HAP-1 (cell line): Measurements from ENCODE around the gene RHPN2.
"Not testable (repeated sequence)": the region's sequence is repeated elsewhere in the genome, so short reads cannot be mapped to it uniquely, and the experiment has no call there.

Source experiments
- DNase-seq, 2 experiments: peaks; one replicate each; pipeline ENCODE4 v3.0.0-alpha.2; 2016 to 2020; ENCODE audit warnings: low spot score in 2 of 2
- H3K27me3 ChIP-seq: fragments of 250-450 bp; sonication (Bioruptor Pico); 2 replicates; pipeline ENCODE4 v1.5.1; 2020; ENCODE audit warnings: low read depth, mild to moderate bottlenecking, moderate library complexity
- H3K36me3 ChIP-seq: fragments of 250-450 bp; sonication (Bioruptor Pico); replicated peaks from 2 replicates; pipeline ENCODE4 v1.5.1; 2020; ENCODE audit warnings: mild to moderate bottlenecking
- H3K4me1 ChIP-seq: fragments of 250-450 bp; sonication (Bioruptor Pico); 2 replicates; pipeline ENCODE4 v1.5.1; 2020; ENCODE audit warnings: mild to moderate bottlenecking
- H3K4me3 ChIP-seq: fragments of 250-450 bp; sonication (Bioruptor Pico); 2 replicates; pipeline ENCODE4 v1.5.1; 2020; ENCODE audit warnings: mild to moderate bottlenecking, moderate library complexity
- H3K9me3 ChIP-seq: fragments of 250-450 bp; sonication (Bioruptor Pico); 2 replicates; pipeline ENCODE4 v1.5.1; 2020; ENCODE audit warnings: mild to moderate bottlenecking, moderate library complexity
- in situ Hi-C: fragments of 300-500 bp; cut with MboI; formaldehyde crosslinking; loops from 3 replicates; pipeline ENCODE4 v1.14.3; 2020; ENCODE audit warnings: low sequenced_read_pairs, inconsistent platforms, mixed read lengths

RHPN2 gene

GRCh38 chr19:33035461-33035860 is 29.2 kb downstream of the RHPN2 start:
- Histone ChIP-seq H3K36me3 (no peaks in the 10 kb centered on the region; the same call in 1 of the 2 replicates), H3K27me3 (no peaks in the 10 kb centered on the region), H3K9me3 (no peaks in the 10 kb centered on the region), H3K4me3 (no peak overlapping the region), H3K4me1 (peaks cover 10% of the 10 kb centered on the region)
- no peak for DNase-seq
- in situ Hi-C loops, result no loop called here

DNA sequence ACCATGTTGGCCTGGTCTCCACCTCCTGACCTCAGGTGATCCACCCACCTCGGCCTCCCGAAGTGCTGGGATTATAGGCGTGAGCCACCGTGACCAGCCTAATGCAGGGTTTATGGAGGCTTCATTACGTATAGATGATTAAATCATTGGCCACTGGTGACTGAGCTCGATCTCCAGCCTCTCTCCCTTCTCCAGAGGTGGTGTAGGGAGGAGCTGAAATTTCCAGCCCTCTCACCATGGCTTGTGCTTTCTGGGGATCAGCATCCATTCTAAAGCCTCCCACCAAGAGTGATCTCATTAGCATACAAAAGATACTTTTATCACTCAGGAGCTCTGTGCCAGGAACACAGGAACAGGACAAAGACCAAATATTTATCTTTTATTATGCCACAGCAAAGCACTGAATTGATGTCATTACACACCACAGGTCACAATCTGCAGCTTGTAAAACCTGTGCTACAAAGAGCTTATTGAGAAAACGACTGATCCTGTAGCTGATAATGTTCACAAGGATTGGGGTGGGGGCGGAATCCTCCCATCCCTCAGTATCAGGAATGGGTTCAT is 32.4 kb downstream of the RHPN2 start:
- H3K36me3 ChIP-seq, result no peaks in the 10 kb centered on the region
- no peaks in the 10 kb centered on the region for H3K27me3 ChIP-seq
- no peak overlapping the region for H3K4me3 ChIP-seq
- DNase-seq, result peak; percentile 74 to 95
- H3K9me3 ChIP-seq, result no peaks in the 10 kb centered on the region
- in situ Hi-C loops, result no loop called here
- peaks cover 10% of the 10 kb centered on the region for H3K4me1 ChIP-seq

DNA sequence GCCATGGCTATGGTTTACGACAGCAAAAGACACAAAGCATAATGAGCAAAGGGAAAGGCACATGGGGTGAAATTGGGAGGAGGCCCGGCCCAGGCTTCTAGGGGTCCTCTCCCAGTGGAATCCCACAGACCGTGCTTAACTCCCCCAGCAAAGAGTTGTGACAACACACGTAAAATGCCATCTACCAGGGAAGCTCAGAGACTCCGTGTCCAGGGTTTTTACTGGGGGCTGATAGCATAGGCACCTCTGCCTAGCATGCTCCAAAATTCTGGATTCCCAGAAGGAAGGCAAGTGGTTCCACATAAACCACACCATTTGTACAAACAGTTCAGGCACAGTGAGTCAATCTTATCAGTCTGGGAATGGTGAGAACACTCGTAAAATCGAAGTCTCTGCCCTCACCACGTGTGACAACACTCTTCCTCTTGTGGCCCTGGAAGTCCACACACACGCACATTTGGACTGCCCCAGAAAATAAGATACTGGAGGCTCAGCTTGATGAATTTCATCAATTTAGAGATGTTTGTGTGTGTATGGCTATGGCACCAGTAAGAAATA is 34.9 kb downstream of the RHPN2 start:
- Histone ChIP-seq H3K4me1 (peaks cover 10% of the 10 kb centered on the region), H3K4me3 (no peak overlapping the region), H3K36me3 (no peaks in the 10 kb centered on the region), H3K27me3 (no peaks in the 10 kb centered on the region), H3K9me3 (no peaks in the 10 kb centered on the region)
- in situ Hi-C loops, result no loop called here
- no peak for DNase-seq

GRCh38 chr19:33026602-33027001 is 38.1 kb downstream of the RHPN2 start:
- in situ Hi-C loops, DNase-seq, H3K4me3 ChIP-seq, H3K9me3 ChIP-seq, H3K27me3 ChIP-seq, H3K4me1 ChIP-seq, H3K36me3 ChIP-seq: not testable (repeated sequence)

GRCh38 chr19:33025468-33026238 is 39.0 kb downstream of the RHPN2 start:
- in situ Hi-C loops, H3K36me3 ChIP-seq, H3K4me1 ChIP-seq, DNase-seq, H3K27me3 ChIP-seq, H3K4me3 ChIP-seq, H3K9me3 ChIP-seq: not testable (repeated sequence)

DNA sequence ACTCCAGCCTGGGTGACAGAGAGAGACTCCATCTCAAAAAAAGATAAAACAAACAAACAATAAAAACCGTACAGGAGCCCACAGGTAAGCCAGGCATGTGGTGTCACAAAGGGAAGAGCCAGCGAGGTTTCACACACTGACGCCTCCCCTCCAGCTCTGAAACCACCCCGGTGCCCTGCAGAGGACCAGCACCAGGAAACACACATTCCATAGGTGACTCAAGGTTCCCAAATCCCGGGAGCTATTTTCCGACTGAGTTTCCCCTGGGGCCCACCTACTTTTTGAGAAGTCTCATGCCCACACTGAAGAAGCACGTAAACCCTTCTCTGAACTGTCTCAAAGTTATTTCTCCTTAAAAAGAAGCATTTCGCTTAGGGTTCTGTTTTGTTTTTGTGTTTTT is 40.3 kb downstream of the RHPN2 start:
- H3K4me3 ChIP-seq, result no peak overlapping the region
- no peaks in the 10 kb centered on the region for H3K4me1 ChIP-seq
- H3K9me3 ChIP-seq, result no peaks in the 10 kb centered on the region
- no peaks in the 10 kb centered on the region for H3K36me3 ChIP-seq
- DNase-seq, result no peak
- no peaks in the 10 kb centered on the region for H3K27me3 ChIP-seq
- in situ Hi-C loops, result no loop called here

GRCh38 chr19:33022472-33023116 is 42.1 kb downstream of the RHPN2 start:
- DNase-seq, result no peak
- no peaks in the 10 kb centered on the region for H3K4me1 ChIP-seq
- H3K36me3 ChIP-seq, result no peaks in the 10 kb centered on the region
- no peaks in the 10 kb centered on the region for H3K27me3 ChIP-seq
- H3K9me3 ChIP-seq, result no peaks in the 10 kb centered on the region
- H3K4me3 ChIP-seq, result no peak overlapping the region
- in situ Hi-C loops, result no loop called here

- H3K27me3 ChIP-seq, H3K4me1 ChIP-seq, in situ Hi-C loops, H3K4me3 ChIP-seq, H3K9me3 ChIP-seq, H3K36me3 ChIP-seq, DNase-seq: not testable (repeated sequence)
These were observed 53.8 kb downstream of the RHPN2 start for GRCh38 chr19:33010891-33011290.

DNA sequence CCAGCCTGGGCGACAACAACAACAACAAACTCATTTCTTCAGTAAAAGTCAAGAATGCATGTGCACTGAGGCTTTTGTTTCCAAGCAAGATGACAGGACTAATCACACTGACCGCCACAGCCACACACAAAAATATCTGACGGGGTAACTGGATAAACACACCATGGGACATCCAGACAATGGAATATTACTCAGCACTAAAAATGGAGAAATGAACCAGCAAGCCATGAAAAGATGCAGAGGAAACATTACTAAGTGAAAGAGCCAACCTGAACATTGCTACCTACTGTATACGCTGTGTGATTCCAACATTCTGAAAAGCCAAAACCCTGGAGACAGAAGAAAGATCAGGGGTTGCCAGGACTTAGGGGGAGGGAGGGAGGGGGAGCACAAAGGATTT is 56.0 kb downstream of the RHPN2 start:
- no peaks in the 10 kb centered on the region for H3K27me3 ChIP-seq
- H3K4me1 ChIP-seq, result no peaks in the 10 kb centered on the region
- in situ Hi-C loops, result no loop called here
- H3K9me3 ChIP-seq, result no peaks in the 10 kb centered on the region
- no peak for DNase-seq
- H3K4me3 ChIP-seq, result no peak overlapping the region
- peaks cover 6% of the 10 kb centered on the region for H3K36me3 ChIP-seq

DNA sequence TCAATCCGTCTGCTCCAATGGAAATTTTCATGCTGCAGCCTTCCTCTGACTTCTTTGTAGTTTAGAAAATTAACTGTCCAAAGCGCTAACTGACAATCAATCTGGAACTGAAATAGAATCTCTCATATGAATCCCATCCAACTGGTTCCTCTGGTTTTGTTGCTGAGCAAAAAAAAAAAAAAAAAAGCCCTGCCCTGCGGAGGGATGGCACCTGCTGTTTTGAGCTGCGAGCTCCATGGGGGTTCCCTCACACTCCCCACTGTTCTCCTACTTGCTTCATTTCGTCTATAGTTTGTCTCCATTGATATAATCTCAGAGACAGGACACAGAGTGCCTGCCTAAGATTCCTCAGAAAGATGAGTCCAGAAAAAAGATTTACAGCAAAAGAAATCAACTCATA is 59.2 kb downstream of the RHPN2 start:
- Histone ChIP-seq H3K9me3 (no peaks in the 10 kb centered on the region), H3K36me3 (peaks cover 11% of the 10 kb centered on the region), H3K4me3 (no peak overlapping the region), H3K4me1 (no peaks in the 10 kb centered on the region), H3K27me3 (no peaks in the 10 kb centered on the region)
- in situ Hi-C loops, result no loop called here
- no peak for DNase-seq

GRCh38 chr19:33003424-33004024 is 61.2 kb downstream of the RHPN2 start:
- H3K4me1 ChIP-seq, H3K9me3 ChIP-seq, in situ Hi-C loops, H3K4me3 ChIP-seq, H3K27me3 ChIP-seq, DNase-seq: not testable (repeated sequence)
- peaks cover 11% of the 10 kb centered on the region for H3K36me3 ChIP-seq

GRCh38 chr19:33002126-33002865 is 62.4 kb downstream of the RHPN2 start:
- H3K27me3 ChIP-seq, H3K9me3 ChIP-seq, DNase-seq, in situ Hi-C loops, H3K4me1 ChIP-seq, H3K4me3 ChIP-seq: not testable (repeated sequence)
- peaks cover 11% of the 10 kb centered on the region for H3K36me3 ChIP-seq

DNA sequence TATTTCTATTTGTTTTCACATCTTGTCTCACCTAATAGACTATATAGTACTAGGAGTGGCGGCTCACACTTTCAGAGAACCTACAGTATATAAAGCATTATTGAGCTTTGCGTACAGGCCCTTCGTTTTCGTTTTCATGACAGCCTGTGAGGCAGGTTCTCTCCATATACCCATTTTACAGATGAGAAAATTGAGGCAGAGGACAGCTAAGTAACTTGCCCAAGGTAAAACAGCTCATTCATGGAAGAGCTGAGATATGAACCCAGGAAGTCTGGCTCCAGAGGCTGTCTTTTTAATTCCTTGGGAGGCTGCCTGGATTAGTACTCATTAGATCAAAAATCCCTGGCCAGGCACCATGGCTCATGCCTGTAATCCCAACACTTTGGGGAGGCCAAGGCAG is 63.8 kb downstream of the RHPN2 start:
- H3K4me3 ChIP-seq, result no peak overlapping the region
- no peaks in the 10 kb centered on the region for H3K4me1 ChIP-seq
- no peak for DNase-seq
- in situ Hi-C loops, result no loop called here
- no peaks in the 10 kb centered on the region for H3K27me3 ChIP-seq
- 0 out of 2 replicates have a peak, but pooled peaks cover 5% of the 10 kb centered on the region for H3K36me3 ChIP-seq
- H3K9me3 ChIP-seq, result no peaks in the 10 kb centered on the region
